HG02763 (cell line): ENCODE data around the gene IL3RA.
"Not testable (repeated sequence)": the region's sequence is repeated elsewhere in the genome, so short reads cannot be mapped to it uniquely, and the experiment has no call there.

Experiments used
- ATAC-seq: cut with Tn5 transposase; IDR thresholded peaks from one replicate; pipeline ENCODE4 v1.9.1; 2021; ENCODE audit warnings: mild to moderate bottlenecking, moderate library complexity; ENCODE audit not compliant: unreplicated experiment

The IL3RA gene

GRCh38 chrX:1327651-1328304, 8.8 kb upstream of the IL3RA start:
- ATAC-seq: no peak

GRCh38 chrX:1330605-1331004, 6.0 kb upstream of the IL3RA start:
- no peak for ATAC-seq

GRCh38 chrX:1332433-1332832, 4.2 kb upstream of the IL3RA start:
- ATAC-seq: not testable (repeated sequence)

GRCh38 chrX:1334854-1335253, 1.7 kb upstream of the IL3RA start:
- ATAC-seq: no peak

GRCh38 chrX:1336948-1337779, 579 bp downstream of the IL3RA start:
- peak; percentile 36 for ATAC-seq

- no peak for ATAC-seq
These were observed 5.1 kb downstream of the IL3RA start for GRCh38 chrX:1341545-1342184.

- not testable (repeated sequence) for ATAC-seq
These were observed 13.0 kb downstream of the IL3RA start for GRCh38 chrX:1349606-1350005.

GRCh38 chrX:1351981-1352714, 15.6 kb downstream of the IL3RA start:
- ATAC-seq: no peak

- ATAC-seq: no peak
These were observed 17.7 kb downstream of the IL3RA start for GRCh38 chrX:1354036-1355019.

- no peak for ATAC-seq
These were observed 18.8 kb downstream of the IL3RA start for GRCh38 chrX:1355131-1356046.

- ATAC-seq: no peak
These were observed 21.4 kb downstream of the IL3RA start for GRCh38 chrX:1357993-1358392.

- no peak for ATAC-seq
These were observed 22.4 kb downstream of the IL3RA start for GRCh38 chrX:1358793-1359476.

GRCh38 chrX:1359477-1359873, 22.9 kb downstream of the IL3RA start:
- ATAC-seq: no peak

- ATAC-seq: no peak
These were observed 23.6 kb downstream of the IL3RA start for GRCh38 chrX:1360171-1360570.

GRCh38 chrX:1361275-1361674, 24.7 kb downstream of the IL3RA start:
- ATAC-seq: no peak

GRCh38 chrX:1361910-1362309, 25.3 kb downstream of the IL3RA start:
- ATAC-seq: no peak

GRCh38 chrX:1366363-1366762, 29.8 kb downstream of the IL3RA start:
- not testable (repeated sequence) for ATAC-seq

- no peak for ATAC-seq
These were observed 31.8 kb downstream of the IL3RA start for GRCh38 chrX:1368385-1368698.
